Stimulated activated naive CD8-positive, alpha-beta T cell treated with anti-CD3 and anti-CD28 coated beads, Interleukin-15, Interleukin-2, amounts not matched to agents 100 ng/mL and 50 ng/mL, for 24 hours (primary cell): ENCODE results near the gene NOS1.
"Not testable (repeated sequence)": the region's sequence is repeated elsewhere in the genome, so short reads cannot be mapped to it uniquely, and the experiment has no call there.

Experiments
- H3K27ac Mint-ChIP-seq: one replicate; pipeline ENCODE4 v1.8.0; 2021; ENCODE audit warnings: mild to moderate bottlenecking, mixed read lengths
- H3K27me3 Mint-ChIP-seq: one replicate; pipeline ENCODE4 v1.8.0; 2021; ENCODE audit warnings: mixed read lengths
- H3K36me3 Mint-ChIP-seq: one replicate; pipeline ENCODE4 v1.8.0; 2021; ENCODE audit warnings: low read depth, mixed read lengths
- H3K4me1 Mint-ChIP-seq: one replicate; pipeline ENCODE4 v1.8.0; 2021; ENCODE audit warnings: low read depth, mixed read lengths
- H3K4me3 Mint-ChIP-seq: one replicate; pipeline ENCODE4 v1.8.0; 2021; ENCODE audit warnings: mild to moderate bottlenecking, mixed read lengths
- H3K9me3 Mint-ChIP-seq: one replicate; pipeline ENCODE4 v1.8.0; 2021; ENCODE audit warnings: mixed read lengths

NOS1 gene

GRCh38 chr12:117384735-117385134, 23.3 kb upstream of the NOS1 start:
- Mint-ChIP-seq H3K4me3 (no peak overlapping the region), H3K36me3 (no peaks in the 10 kb centered on the region), H3K27me3 (no peaks in the 10 kb centered on the region), H3K27ac (no peak overlapping the region), H3K9me3 (no peaks in the 10 kb centered on the region), H3K4me1 (no peaks in the 10 kb centered on the region)

GRCh38 chr12:117380083-117380482, 18.7 kb upstream of the NOS1 start:
- Mint-ChIP-seq H3K36me3 (no peaks in the 10 kb centered on the region), H3K4me3 (no peak overlapping the region), H3K9me3 (peaks cover 10% of the 10 kb centered on the region), H3K27me3 (no peaks in the 10 kb centered on the region), H3K4me1 (no peaks in the 10 kb centered on the region), H3K27ac (no peak overlapping the region)

GRCh38 chr12:117377758-117378157, 16.3 kb upstream of the NOS1 start:
- Mint-ChIP-seq H3K9me3 (peaks cover 10% of the 10 kb centered on the region), H3K4me3 (no peak overlapping the region), H3K4me1 (no peaks in the 10 kb centered on the region), H3K27ac (no peak overlapping the region), H3K36me3 (no peaks in the 10 kb centered on the region), H3K27me3 (no peaks in the 10 kb centered on the region)

DNA sequence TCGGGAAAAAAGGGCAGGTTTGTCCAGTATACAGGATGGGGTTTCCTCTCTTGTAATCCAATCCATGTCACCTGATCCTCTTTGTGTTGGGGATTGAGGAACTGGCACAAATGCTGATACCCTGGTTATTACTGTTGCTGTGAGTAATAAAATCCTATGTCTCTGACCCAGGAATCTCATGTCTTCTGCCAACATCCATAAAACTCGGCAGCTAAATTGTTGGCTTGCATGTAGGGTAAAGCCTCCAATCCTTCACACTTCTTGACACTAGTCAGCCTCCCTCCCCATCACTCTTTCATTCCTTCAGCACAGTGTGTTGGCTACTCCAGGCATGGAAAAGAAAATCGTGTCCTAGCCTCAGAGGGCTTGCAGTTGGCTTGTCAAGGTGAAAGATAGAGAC, 9.2 kb upstream of the NOS1 start:
- Mint-ChIP-seq H3K36me3 (no peaks in the 10 kb centered on the region), H3K4me3 (no peak overlapping the region), H3K4me1 (no peaks in the 10 kb centered on the region), H3K9me3 (peaks cover 4% of the 10 kb centered on the region), H3K27me3 (peaks cover 5% of the 10 kb centered on the region), H3K27ac (no peak overlapping the region)

- H3K9me3 Mint-ChIP-seq, H3K27ac Mint-ChIP-seq, H3K27me3 Mint-ChIP-seq, H3K36me3 Mint-ChIP-seq, H3K4me3 Mint-ChIP-seq, H3K4me1 Mint-ChIP-seq: not testable (repeated sequence)
These were observed 8.6 kb upstream of the NOS1 start for GRCh38 chr12:117370000-117370399.

- no peak overlapping the region for H3K4me3 Mint-ChIP-seq
- H3K36me3 Mint-ChIP-seq = no peaks in the 10 kb centered on the region
- peaks cover 29% of the 10 kb centered on the region for H3K27me3 Mint-ChIP-seq
- no peak overlapping the region for H3K27ac Mint-ChIP-seq
- no peaks in the 10 kb centered on the region for H3K4me1 Mint-ChIP-seq
- peaks cover 4% of the 10 kb centered on the region for H3K9me3 Mint-ChIP-seq
These were observed 5.7 kb upstream of the NOS1 start for GRCh38 chr12:117367006-117367638.

- no peak overlapping the region for H3K4me3 Mint-ChIP-seq
- H3K4me1 Mint-ChIP-seq = no peaks in the 10 kb centered on the region
- peaks cover 1% of the 10 kb centered on the region for H3K9me3 Mint-ChIP-seq
- no peak overlapping the region for H3K27ac Mint-ChIP-seq
- H3K27me3 Mint-ChIP-seq = peaks cover 38% of the 10 kb centered on the region
- no peaks in the 10 kb centered on the region for H3K36me3 Mint-ChIP-seq
These were observed 3.7 kb upstream of the NOS1 start for GRCh38 chr12:117365049-117365616.

DNA sequence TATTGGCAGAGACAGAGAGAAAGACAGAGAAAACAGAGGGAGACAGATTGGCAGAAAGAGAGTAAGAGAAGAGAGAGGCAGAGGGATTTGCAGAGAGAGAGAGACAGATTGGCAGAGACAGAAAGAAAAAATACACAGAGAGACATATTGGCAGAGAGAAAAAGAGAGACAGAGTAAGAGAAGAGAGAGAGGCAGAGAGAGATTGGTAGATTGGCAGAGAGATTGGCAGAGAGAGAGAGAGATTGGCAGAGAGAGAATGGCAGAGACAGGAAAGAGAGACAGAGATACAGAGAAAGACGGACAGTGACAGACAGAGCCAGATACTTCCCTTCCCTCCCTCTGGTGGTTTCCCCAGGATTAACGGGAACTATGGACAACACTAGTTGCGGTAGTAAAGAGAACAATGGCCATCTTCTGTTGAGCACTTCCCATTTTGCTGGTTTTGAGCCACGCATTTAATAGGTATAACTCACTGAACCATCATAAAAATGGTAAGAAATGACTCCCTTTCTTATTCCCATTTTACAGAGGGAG, 2.6 kb upstream of the NOS1 start:
- Mint-ChIP-seq H3K9me3 (no peaks in the 10 kb centered on the region), H3K4me1 (no peaks in the 10 kb centered on the region), H3K27ac (no peak overlapping the region), H3K4me3 (no peak overlapping the region), H3K27me3 (peaks cover 47% of the 10 kb centered on the region), H3K36me3 (no peaks in the 10 kb centered on the region)

DNA sequence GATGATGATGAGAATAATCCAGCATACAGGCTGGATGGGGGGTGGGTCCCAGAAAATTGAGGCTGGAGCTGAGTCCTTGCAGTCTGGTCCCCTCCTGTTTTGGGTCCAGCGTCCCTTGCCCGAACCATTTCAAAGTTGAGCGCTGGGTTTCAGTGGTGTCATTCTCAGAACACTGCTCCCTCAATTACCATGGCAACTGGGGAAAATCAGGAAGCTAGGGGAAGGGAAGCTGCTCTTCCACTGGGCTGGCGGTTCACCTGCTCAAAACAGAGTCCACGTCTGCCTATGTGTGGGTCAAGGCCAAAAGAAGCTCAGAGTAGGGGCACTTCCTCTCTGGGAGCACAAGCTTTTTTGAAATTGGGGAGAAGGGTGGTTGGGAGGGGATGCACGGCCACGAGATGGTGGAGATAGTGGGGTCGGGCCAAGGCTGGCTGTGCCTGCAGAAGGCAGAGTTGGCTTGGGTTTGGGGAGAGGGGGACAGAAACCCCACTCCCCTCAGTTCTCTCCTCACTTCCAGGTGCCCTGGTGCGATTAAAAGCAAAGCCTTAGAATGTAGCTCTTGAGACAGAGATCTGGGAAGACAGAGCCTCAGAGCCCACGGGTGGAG, 1.7 kb upstream of the NOS1 start:
- no peaks in the 10 kb centered on the region for H3K4me1 Mint-ChIP-seq
- H3K9me3 Mint-ChIP-seq = no peaks in the 10 kb centered on the region
- H3K36me3 Mint-ChIP-seq = no peaks in the 10 kb centered on the region
- H3K27me3 Mint-ChIP-seq = peaks cover 53% of the 10 kb centered on the region
- no peak overlapping the region for H3K4me3 Mint-ChIP-seq
- H3K27ac Mint-ChIP-seq = no peak overlapping the region

- H3K9me3 Mint-ChIP-seq = no peaks in the 10 kb centered on the region
- no peaks in the 10 kb centered on the region for H3K36me3 Mint-ChIP-seq
- H3K27me3 Mint-ChIP-seq = peaks cover 53% of the 10 kb centered on the region
- no peak overlapping the region for H3K4me3 Mint-ChIP-seq
- H3K27ac Mint-ChIP-seq = no peak overlapping the region
- H3K4me1 Mint-ChIP-seq = no peaks in the 10 kb centered on the region
These were observed 965 bp upstream of the NOS1 start for GRCh38 chr12:117362391-117362790.

DNA sequence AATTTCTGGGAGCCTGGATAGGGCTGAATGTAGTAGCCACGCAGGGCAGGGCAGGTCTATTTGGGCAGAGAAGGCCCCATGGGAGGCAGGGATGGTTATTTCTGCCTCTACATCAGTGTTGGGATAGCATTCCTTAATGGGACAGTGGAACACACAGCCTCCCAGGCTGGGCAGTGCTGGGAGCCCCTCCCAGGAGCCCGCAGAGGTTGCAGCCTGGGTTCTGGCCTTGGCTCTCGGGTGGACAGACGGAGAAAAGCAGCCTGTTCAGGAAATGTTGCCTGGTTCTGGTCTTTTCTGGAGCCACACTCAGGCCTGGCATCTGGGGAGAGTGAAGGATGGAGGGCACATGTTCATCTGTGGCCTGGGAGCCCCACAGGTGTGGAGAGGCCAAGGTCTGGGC, 479 bp upstream of the NOS1 start:
- Mint-ChIP-seq H3K27me3 (peaks cover 53% of the 10 kb centered on the region), H3K4me3 (no peak overlapping the region), H3K36me3 (no peaks in the 10 kb centered on the region), H3K27ac (no peak overlapping the region), H3K9me3 (no peaks in the 10 kb centered on the region), H3K4me1 (no peaks in the 10 kb centered on the region)

DNA sequence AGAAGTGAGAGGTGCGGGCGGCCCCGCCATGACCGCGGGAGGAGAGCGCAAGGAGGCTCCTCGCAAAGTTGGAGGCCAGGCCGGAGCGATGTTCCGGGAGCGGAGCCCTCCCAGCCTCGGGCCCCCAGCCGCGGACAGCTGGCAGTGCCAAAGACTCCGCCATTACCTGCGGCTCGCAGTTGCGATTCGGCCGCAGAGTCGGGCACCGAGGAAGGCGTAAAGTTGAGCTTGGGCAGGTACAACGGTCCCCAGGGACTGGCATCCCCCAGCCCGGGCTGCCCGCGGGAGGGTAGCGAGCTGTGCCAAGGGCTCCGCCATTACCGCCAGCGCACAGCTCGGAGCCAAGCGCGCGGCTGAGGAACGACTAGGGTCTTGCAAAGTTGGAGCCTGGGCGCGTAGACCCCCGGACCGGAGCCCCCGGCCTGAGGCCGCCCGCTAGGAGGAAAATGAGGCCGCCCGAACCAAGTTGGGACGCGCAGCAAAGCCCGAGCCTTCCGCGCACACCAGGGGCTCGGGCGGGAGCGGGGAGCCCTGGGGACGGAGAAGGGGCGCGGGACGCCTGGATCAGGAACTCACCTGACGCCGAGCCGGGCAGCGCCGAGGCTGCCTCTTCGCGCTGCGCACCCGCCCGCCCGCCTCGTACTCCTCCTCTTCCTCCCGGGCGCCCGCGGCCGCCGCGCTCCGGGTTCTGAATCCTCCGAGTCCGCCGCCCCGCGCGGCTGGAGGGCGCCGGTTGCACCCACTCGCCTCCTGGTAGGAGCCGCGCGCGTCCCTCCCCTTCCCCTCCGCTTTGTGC, 677 bp downstream of the NOS1 start:
- H3K4me1 Mint-ChIP-seq = no peaks in the 10 kb centered on the region
- H3K27ac Mint-ChIP-seq = no peak overlapping the region
- no peak overlapping the region for H3K4me3 Mint-ChIP-seq
- no peaks in the 10 kb centered on the region for H3K9me3 Mint-ChIP-seq
- H3K36me3 Mint-ChIP-seq = no peaks in the 10 kb centered on the region
- peaks cover 48% of the 10 kb centered on the region for H3K27me3 Mint-ChIP-seq

- Mint-ChIP-seq H3K36me3 (no peaks in the 10 kb centered on the region), H3K27me3 (peaks cover 48% of the 10 kb centered on the region), H3K4me3 (no peak overlapping the region), H3K4me1 (no peaks in the 10 kb centered on the region), H3K9me3 (no peaks in the 10 kb centered on the region), H3K27ac (no peak overlapping the region)
These were observed 1.2 kb downstream of the NOS1 start for GRCh38 chr12:117360222-117360550.

DNA sequence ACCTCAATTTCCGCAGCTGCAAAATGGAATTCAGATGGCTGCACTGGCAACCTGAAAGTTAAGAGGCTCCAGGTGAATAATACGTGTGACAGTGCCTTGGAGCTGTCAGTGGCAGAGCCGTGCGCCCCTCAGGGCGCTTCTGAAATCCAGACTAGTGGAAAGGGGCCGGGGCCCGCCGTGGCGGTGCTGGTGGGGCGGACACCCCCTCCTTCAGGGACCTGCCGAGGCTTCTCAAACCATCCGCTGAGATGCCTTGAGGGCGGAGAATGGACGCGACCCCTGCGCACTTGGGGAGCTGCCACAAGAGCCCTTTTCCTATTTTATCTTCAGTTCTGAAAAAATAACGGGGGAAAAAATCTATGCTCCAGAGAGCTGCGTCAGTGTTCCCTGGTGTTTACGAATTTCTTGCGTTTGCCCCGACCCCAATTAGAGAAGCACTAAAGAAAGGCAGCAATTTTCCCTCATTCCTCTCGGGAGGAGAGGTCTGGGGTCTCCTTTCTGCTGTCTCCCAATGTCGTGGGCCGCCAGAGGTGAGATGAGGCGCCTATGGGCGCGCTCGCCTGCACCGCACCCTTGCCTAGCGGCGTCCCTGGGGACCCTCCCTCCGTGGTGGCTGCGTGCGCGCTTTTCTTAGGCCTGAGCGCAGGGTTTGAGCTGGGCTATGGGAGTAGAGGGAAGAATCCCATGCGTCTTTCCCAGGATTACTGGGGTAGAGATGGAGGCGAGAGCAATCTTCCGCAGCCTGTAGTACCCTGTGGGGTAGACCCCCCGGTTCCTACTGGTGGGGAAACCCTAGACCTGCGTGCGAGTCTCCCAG, 2.2 kb downstream of the NOS1 start:
- no peak overlapping the region for H3K4me3 Mint-ChIP-seq
- H3K4me1 Mint-ChIP-seq = no peaks in the 10 kb centered on the region
- no peak overlapping the region for H3K27ac Mint-ChIP-seq
- peaks cover 44% of the 10 kb centered on the region for H3K27me3 Mint-ChIP-seq
- H3K9me3 Mint-ChIP-seq = no peaks in the 10 kb centered on the region
- H3K36me3 Mint-ChIP-seq = no peaks in the 10 kb centered on the region
